AG04450 (cell line): ENCODE measurements around the gene SMURF1. TPM values are rescaled to one million over a fixed set of nuclear protein-coding genes. Genes with fewer than 3 reads are reported as not detected.
"Not testable (repeated sequence)": the region's sequence is repeated elsewhere in the genome, so short reads cannot be mapped to it uniquely, and the experiment has no call there.

ENCODE experiments used
- CTCF ChIA-PET: fragments of 300-600, 350-600 bp; formaldehyde crosslinking; extraction: SDS; loops from one replicate; lab custom pipeline; 2022; ENCODE audit warnings: antibody characterized with exemption, inconsistent platforms; lab: Charles Lee
- POLR2A ChIA-PET: fragments of 350-600 bp; formaldehyde crosslinking; extraction: SDS; loops from one replicate; lab custom pipeline; 2021; ENCODE audit warnings: antibody characterized with exemption, inconsistent platforms; lab: Yijun Ruan, JAX
- DNase-seq: peaks from one replicate; pipeline ENCODE4 v3.0.0-alpha.2; 2011; ENCODE audit warnings: low read depth, low spot score
- H3K27ac ChIP-seq: one replicate; pipeline ENCODE4 v1.5.1; 2012; ENCODE audit warnings: low read depth, low read length, control low read depth
- H3K27me3 ChIP-seq: one replicate; pipeline ENCODE4 v1.6.0; 2012; ENCODE audit warnings: low read length; ENCODE audit not compliant: control insufficient read depth, insufficient read depth
- H3K4me3 ChIP-seq: 2 replicates; pipeline ENCODE4 v1.5.1; 2011; ENCODE audit warnings: mild to moderate bottlenecking, low read depth, low read length, control low read depth
- H3K9me3 ChIP-seq: 2 replicates; pipeline ENCODE4 v1.5.1; 2012; ENCODE audit warnings: low read length; ENCODE audit not compliant: control insufficient read depth, insufficient read depth
- CTCF ChIP-seq: IDR thresholded peaks from 2 replicates; pipeline ENCODE4 v1.5.1; 2011; ENCODE audit warnings: low read depth, low read length, control low read depth, inconsistent platforms
- polyA plus RNA-seq: library from polyadenylated mRNA; depleted of rRNA; stranded (reverse); fragments of >200 nt; gene quantifications from 2 replicates; pipeline ENCODE4 v1.2.3, GENCODE V29; 2011

The SMURF1 gene
- polyA plus RNA-seq, 1 experiment, result 17.1 TPM

DNA sequence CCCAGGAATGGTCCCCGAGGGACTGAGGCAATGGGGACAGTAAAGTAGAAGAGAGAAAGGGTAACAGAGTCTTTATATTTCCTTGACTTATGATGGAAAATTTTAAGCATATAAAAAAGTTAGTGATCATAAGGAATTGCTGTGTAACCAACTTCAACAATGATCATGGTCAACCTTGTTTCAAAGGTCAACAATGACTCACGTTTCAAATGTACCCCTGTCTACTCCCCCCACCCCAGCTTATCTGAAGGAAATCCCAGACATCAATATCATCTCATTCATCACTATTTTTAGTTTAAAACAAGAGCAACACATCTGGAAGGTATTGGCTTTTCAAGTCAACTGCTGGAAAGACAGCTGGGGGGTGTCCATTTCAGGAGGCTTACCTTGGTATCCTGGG lies 92.9 kb downstream of the SMURF1 start:
- H3K9me3 ChIP-seq, result no peaks in the 10 kb centered on the region; the same call in 1 of the 2 replicates
- H3K27ac ChIP-seq, result no peak overlapping the region
- H3K4me3 ChIP-seq, result no peak overlapping the region
- DNase-seq, result no peak
- TF ChIP-seq CTCF, result no peak
- ChIA-PET CTCF (interaction anchor here (0.7 to 1.2 kb wide), 2 partner anchors 14 to 42 kb away, joined by 3 to 5 read pairs; no protein-coding TSS in a partner anchor), POLR2A (no interaction called here)
- H3K27me3 ChIP-seq, result no peaks in the 10 kb centered on the region

GRCh38 chr7:99047526-99048077 lies 96.3 kb downstream of the SMURF1 start:
- TF ChIP-seq CTCF, result no peak
- no peak for DNase-seq
- no peak overlapping the region for H3K4me3 ChIP-seq
- ChIA-PET CTCF (no interaction called here), POLR2A (no interaction called here)
- H3K27ac ChIP-seq, result no peak overlapping the region
- H3K9me3 ChIP-seq, result no peaks in the 10 kb centered on the region; the same call in 1 of the 2 replicates
- H3K27me3 ChIP-seq, result no peaks in the 10 kb centered on the region

DNA sequence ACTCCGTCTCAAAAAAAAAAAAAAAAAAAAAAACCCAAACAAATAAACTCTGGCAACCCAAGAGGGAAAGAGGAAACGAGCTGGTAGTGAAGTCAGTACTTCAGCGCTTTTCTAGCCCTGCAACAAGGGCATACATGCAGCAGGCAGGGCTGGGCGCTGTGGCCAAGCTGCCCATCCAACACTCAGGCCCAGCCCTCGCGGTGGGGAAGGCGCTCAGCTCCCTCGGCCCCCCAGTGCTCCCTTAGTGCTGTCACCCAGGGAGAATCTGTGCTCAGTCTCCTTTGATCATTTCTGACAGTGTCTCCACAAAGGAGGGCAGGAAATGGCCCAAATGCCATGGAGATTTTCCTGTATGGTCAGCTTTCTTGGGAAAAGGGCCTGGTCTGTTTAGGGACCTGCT lies 97.2 kb downstream of the SMURF1 start:
- DNase-seq, result no peak
- POLR2A ChIA-PET, result interaction anchor here (0.6 to 0.7 kb wide), 2 partner anchors 20 to 74 kb away, joined by 3 to 5 read pairs; no protein-coding TSS in a partner anchor
- CTCF ChIA-PET, result no interaction called here
- Histone ChIP-seq H3K27me3 (no peaks in the 10 kb centered on the region), H3K4me3 (no peak overlapping the region), H3K9me3 (no peaks in the 10 kb centered on the region; the same call in 1 of the 2 replicates), H3K27ac (peak overlapping the region; percentile 39)
- TF ChIP-seq CTCF, result no peak

DNA sequence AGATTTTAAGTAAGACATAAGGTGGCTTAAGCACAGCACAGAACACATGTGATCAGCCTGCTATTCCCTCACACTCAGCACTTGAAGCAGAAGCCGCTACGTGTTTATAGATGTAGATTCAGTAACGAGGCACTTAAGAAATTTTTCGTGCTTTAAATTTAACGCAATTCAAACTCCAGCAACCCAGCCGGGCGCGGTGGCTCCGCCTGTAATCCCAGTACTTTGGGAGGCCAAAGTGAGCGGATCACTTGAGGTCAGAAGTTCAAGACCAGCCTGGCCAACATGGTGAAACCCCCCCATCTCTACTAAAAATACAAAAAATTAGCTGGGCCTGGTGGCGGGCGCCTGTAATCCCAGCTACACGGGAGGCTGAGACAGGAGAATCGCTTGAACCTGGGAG lies 97.6 kb downstream of the SMURF1 start:
- H3K27me3 ChIP-seq, H3K27ac ChIP-seq, DNase-seq, CTCF ChIA-PET, H3K4me3 ChIP-seq, H3K9me3 ChIP-seq: not testable (repeated sequence)
- POLR2A ChIA-PET, result interaction anchor here (0.7 kb wide), 1 partner anchor 21 kb away, joined by 5 read pairs; no protein-coding TSS in a partner anchor

- POLR2A ChIA-PET, H3K9me3 ChIP-seq, H3K27ac ChIP-seq, H3K27me3 ChIP-seq, H3K4me3 ChIP-seq, DNase-seq: not testable (repeated sequence)
- CTCF ChIA-PET, result interaction anchor here (1.9 kb wide), 1 partner anchor 268 kb away, joined by 5 read pairs; no protein-coding TSS in a partner anchor
Measured at GRCh38 chr7:99044858-99045257, 99.0 kb downstream of the SMURF1 start.

DNA sequence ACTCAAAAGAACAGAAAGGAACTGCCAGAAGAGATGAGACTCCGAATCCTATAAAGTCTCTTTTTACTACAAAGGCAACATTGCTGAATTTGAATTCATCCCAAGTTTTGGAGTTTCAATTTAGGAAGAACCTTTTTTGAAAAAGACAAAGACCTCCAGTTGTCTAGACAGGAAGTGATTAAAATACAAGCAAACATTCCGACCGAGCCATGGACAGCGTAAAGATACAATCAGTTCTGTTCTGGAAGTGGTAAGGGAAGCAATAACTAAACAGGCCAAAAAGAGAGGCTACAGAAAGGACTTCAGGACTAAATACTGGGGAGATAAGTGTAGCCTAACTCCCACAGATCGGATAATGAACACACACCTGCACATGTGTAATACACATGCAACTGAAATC lies 101.0 kb downstream of the SMURF1 start:
- Histone ChIP-seq H3K27ac (no peak overlapping the region), H3K27me3 (no peaks in the 10 kb centered on the region), H3K4me3 (no peak overlapping the region), H3K9me3 (no peaks in the 10 kb centered on the region; the same call in 1 of the 2 replicates)
- ChIA-PET CTCF (no interaction called here), POLR2A (no interaction called here)
- TF ChIP-seq CTCF, result no peak
- no peak for DNase-seq
